Activated CD4-positive, alpha-beta T cell treated with anti-CD3 and anti-CD28 coated beads, Interleukin-2, amount 10 ng/mL, durations not matched to agents 7 days and 5 days (primary cell): ENCODE results near the gene TPRX1. TPM values are rescaled to one million over a fixed set of nuclear protein-coding genes. Genes with fewer than 3 reads are reported as not detected.
"Not testable (repeated sequence)": the region's sequence is repeated elsewhere in the genome, so short reads cannot be mapped to it uniquely, and the experiment has no call there.

ENCODE experiments used
- CTCF ChIA-PET: fragments of 350-600 bp; sonication (Branson Sonifier 250); formaldehyde crosslinking; loops from one replicate; lab custom pipeline; 2021; ENCODE audit warnings: antibody characterized with exemption; lab: Charles Lee
- POLR2A ChIA-PET: fragments of 350-600 bp; sonication (Branson Sonifier 250); formaldehyde crosslinking; loops from one replicate; lab custom pipeline; 2021; ENCODE audit warnings: antibody characterized with exemption; lab: Charles Lee
- DNase-seq: peaks from one replicate; pipeline ENCODE4 v3.0.0-alpha.2; 2020
- H3K27ac Mint-ChIP-seq: one replicate; pipeline ENCODE4 v1.8.0; 2021; ENCODE audit warnings: mild to moderate bottlenecking, moderate library complexity, mixed read lengths
- H3K27me3 Mint-ChIP-seq: one replicate; pipeline ENCODE4 v1.8.0; 2021; ENCODE audit warnings: mixed read lengths
- H3K36me3 Mint-ChIP-seq: one replicate; pipeline ENCODE4 v1.8.0; 2021; ENCODE audit warnings: low read depth, mixed read lengths
- H3K4me1 Mint-ChIP-seq: one replicate; pipeline ENCODE4 v1.8.0; 2021; ENCODE audit warnings: mixed read lengths
- H3K4me3 Mint-ChIP-seq: one replicate; pipeline ENCODE4 v1.8.0; 2021; ENCODE audit warnings: mild to moderate bottlenecking, moderate library complexity, mixed read lengths
- H3K9me3 Mint-ChIP-seq: one replicate; pipeline ENCODE4 v1.8.0; 2021; ENCODE audit warnings: mixed read lengths
- total RNA-seq, 2 experiments: library from RNA; stranded (reverse); gene quantifications; one replicate each; pipeline ENCODE4 v1.2.3, GENCODE V29; 2021

Gene TPRX1
- total RNA-seq, 2 experiments from 2014 or later = not detected

DNA sequence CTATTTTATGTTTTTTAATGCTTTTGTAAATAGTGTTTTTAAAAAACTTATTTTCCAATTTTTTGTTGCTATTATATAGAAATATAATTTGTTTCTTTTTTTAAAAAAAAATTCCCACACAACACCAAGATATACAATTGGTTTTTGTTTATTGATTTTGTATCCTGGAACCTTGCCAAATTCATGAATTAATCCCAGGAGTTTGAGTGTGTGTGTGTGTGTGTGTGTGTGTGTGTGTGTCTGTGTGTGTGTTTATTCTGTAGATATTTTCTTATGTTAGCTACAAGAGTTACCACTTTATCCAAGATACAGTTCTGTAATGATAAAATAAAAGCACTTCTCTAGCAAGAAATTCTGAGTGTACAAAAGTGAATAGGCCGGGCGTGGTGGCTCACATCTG is 7.6 kb downstream of the TPRX1 start:
- POLR2A ChIA-PET = no interaction called here
- peaks cover 2% of the 10 kb centered on the region for H3K27me3 Mint-ChIP-seq

DNA sequence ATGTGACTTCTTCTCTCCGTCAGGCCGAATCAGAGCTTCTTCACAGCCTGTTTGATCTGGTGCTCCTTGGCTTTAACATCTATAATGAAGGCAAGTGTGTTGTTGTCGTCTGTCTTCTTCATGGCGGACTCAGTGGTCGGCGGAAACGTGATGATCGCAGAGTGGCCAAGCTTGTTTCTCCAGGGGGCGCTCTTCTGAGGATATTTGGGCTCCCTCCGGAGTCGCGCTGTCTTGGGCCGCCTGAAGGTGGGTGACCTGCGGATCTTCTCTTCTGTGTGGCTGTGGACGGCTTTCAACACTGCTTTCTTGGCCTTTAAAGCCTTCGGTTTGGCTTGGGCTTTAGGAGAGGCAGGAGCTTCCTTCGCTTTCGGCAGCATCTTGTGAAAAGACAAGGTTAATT is 9.8 kb downstream of the TPRX1 start:
- ChIA-PET POLR2A (interaction anchor here (0.6 kb wide), 1 partner anchor 70 kb away, joined by 3 read pairs; no protein-coding TSS in a partner anchor), CTCF (no interaction called here)
- Mint-ChIP-seq H3K27me3 (peaks cover 2% of the 10 kb centered on the region), H3K9me3 (peaks cover 3% of the 10 kb centered on the region), H3K4me3 (no peak overlapping the region), H3K27ac (no peak overlapping the region), H3K4me1 (peaks cover 2% of the 10 kb centered on the region), H3K36me3 (no peaks in the 10 kb centered on the region)
- no peak for DNase-seq

More for the DNA sequence above, 7.6 kb downstream of the TPRX1 start:
- Mint-ChIP-seq H3K36me3 (peaks cover 4% of the 10 kb centered on the region), H3K4me1 (no peaks in the 10 kb centered on the region), H3K9me3 (peaks cover 8% of the 10 kb centered on the region), H3K27ac (no peak overlapping the region), H3K4me3 (no peak overlapping the region)
- no peak for DNase-seq
- CTCF ChIA-PET = no interaction called here

DNA sequence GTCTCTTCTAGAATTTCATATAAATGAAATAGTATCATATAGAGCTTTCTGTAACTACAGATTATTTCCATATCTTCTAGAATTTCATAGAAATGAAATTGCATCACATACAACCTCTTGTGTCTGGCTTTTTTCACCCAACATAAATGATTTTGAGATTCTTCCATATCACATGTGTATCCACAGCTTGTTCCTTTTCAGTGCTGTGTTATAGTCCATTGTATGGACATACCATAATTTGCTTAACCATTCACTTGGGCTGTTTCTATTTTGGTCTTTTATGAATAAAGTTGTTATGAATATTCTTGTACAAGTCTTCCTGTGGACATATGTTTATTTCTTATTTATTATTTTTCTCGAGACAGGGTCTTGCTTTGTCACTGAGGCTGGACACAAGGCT is 11.7 kb downstream of the TPRX1 start:
- H3K9me3 Mint-ChIP-seq = peaks cover 3% of the 10 kb centered on the region
- H3K36me3 Mint-ChIP-seq = no peaks in the 10 kb centered on the region
- H3K4me1 Mint-ChIP-seq = peaks cover 7% of the 10 kb centered on the region
- H3K27me3 Mint-ChIP-seq = peaks cover under 1% of the 10 kb centered on the region
- H3K4me3 Mint-ChIP-seq = no peak overlapping the region
- CTCF ChIA-PET = interaction anchor here (0.7 kb wide), 1 partner anchor 35 kb away, joined by 3 read pairs; no protein-coding TSS in a partner anchor
- H3K27ac Mint-ChIP-seq = no peak overlapping the region
- POLR2A ChIA-PET = no interaction called here
- DNase-seq = no peak

DNA sequence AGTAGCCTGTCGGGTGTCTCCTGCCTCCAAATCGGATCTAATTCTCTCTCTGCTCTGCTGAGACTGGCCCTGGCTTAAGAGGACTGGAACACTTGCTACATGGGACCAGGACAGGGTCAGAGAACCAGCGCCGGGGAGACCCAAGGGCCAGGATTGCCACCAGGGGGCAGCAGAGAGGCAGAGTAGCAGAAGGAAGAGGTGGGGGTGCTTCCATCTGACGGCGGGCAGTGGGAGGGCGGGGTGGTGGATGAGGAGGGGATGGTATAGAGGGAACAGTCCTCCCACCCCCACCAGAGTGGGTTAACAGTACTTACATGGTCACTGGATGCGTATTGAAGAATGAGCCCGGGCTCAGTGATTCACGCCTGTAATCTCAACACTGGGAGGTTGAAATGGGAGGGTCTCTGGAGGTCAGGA is 13.9 kb downstream of the TPRX1 start:
- Mint-ChIP-seq H3K4me1 (peaks cover 7% of the 10 kb centered on the region), H3K9me3 (peaks cover 3% of the 10 kb centered on the region), H3K36me3 (peaks cover 1% of the 10 kb centered on the region), H3K4me3 (no peak overlapping the region), H3K27me3 (no peaks in the 10 kb centered on the region), H3K27ac (no peak overlapping the region)
- POLR2A ChIA-PET = no interaction called here
- DNase-seq = peak; percentile 88
- CTCF ChIA-PET = interaction anchor here (0.8 to 1.8 kb wide), 2 partner anchors 9 to 11 kb away, joined by 3 to 5 read pairs; no protein-coding TSS in a partner anchor

DNA sequence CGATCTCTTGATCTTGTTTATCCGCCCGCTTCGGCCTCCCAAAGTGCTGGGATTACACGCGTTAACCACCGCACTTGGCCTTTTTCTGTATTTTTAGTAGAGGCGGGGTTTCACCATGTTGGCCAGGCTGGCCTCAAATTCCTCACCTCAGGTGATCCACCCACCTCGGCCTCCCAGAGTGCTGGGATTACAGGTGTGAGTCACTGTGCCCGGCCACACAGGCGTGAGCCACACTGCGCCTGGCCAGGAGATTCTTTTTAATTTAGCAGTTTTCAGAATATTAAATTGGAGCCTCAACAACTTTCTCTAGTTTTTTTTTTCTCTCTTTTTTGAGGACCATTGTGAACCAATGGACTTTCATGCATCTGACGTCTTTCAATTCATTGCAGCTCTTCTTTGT is 14.5 kb downstream of the TPRX1 start:
- H3K36me3 Mint-ChIP-seq, DNase-seq, H3K27me3 Mint-ChIP-seq, H3K9me3 Mint-ChIP-seq, H3K27ac Mint-ChIP-seq, H3K4me1 Mint-ChIP-seq, H3K4me3 Mint-ChIP-seq, POLR2A ChIA-PET: not testable (repeated sequence)
- CTCF ChIA-PET = interaction anchor here (0.8 to 1.8 kb wide), 2 partner anchors 8 to 10 kb away, joined by 3 to 5 read pairs; no protein-coding TSS in a partner anchor

DNA sequence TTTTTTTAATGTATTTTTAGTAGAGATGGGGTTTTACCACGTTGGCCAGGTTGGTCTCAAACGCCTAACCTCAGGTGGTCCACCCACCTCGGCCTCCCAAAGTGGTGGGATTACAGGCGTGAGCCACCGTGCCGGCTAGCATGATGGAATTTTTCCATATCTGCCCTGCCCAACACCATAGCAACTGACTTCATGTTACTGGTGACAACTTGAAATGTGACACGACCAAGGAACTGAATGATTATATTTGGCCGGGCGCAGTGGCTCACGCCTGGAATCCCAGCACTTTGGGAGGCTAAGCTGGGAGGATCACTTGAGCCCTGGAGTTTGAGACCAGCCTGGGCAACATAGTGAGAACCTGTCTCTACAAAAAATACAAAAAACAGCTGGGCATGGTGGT is 17.0 kb downstream of the TPRX1 start:
- H3K4me3 Mint-ChIP-seq, H3K27me3 Mint-ChIP-seq, DNase-seq, H3K27ac Mint-ChIP-seq, H3K9me3 Mint-ChIP-seq, H3K4me1 Mint-ChIP-seq, POLR2A ChIA-PET: not testable (repeated sequence)
- CTCF ChIA-PET = interaction anchor here (0.6 to 1.0 kb wide), 2 partner anchors 10 to 107 kb away, joined by 3 to 4 read pairs; no protein-coding TSS in a partner anchor
- H3K36me3 Mint-ChIP-seq = peaks cover 21% of the 10 kb centered on the region

DNA sequence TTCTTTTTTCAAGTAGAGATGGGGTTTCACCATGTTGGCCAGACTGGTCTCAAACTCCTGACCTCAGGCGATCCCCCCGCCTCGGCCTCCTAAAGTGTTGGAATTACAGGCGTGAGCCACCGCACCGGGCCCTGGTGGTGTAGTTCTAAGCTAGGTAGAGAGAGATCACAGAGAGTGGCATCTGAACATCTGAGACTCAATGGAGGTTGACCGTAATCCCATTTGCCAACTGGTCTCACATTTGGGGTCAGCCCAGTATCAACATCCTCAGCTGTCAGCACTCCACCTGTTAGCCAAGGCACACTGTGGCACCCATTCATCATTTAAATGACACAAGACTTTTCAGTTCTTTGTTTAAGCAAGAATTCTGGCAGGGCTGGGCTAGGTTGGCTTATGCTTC is 17.8 kb downstream of the TPRX1 start:
- Mint-ChIP-seq H3K9me3 (no peaks in the 10 kb centered on the region), H3K36me3 (peaks cover 25% of the 10 kb centered on the region), H3K27me3 (no peaks in the 10 kb centered on the region), H3K27ac (peak overlapping the region; percentile 25), H3K4me3 (no peak overlapping the region), H3K4me1 (peaks cover 11% of the 10 kb centered on the region)
- ChIA-PET POLR2A (no interaction called here), CTCF (interaction anchor here (0.6 kb wide), 1 partner anchor 106 kb away, joined by 4 read pairs; no protein-coding TSS in a partner anchor)
- no peak for DNase-seq

DNA sequence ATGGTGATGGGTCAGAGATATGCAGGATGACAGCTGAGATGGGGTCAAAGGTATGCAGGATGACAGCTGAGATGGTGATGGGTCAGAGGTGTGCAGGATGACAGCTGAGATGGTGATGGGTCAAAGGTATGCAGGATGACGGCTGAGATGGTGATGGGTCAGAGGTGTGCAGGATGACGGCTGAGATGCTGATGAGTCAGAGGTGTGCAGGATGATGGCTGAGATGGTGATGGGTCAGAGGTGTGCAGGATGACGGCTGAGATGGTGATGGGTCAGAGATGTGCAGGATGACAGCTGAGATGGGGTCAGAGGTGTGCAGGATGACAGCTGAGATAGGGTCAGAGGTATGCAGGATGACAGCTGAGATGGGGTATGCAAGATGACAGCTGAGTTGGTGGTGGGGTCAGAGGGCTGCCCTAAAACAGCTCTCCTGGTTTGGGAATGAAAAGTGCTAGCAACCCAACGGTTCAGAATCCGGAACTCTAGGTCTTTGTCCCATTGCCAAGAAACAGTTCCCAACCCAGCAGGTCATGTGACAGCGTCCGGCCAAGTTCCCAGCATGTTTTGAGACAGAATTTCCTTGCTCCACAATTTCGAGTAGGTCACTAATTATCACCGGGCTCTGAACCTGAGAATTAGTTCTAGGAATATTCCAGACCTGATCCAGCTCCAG is 22.6 kb downstream of the TPRX1 start:
- no peaks in the 10 kb centered on the region for H3K9me3 Mint-ChIP-seq
- H3K36me3 Mint-ChIP-seq = peaks cover 36% of the 10 kb centered on the region
- peaks cover 33% of the 10 kb centered on the region for H3K4me1 Mint-ChIP-seq
- peak overlapping the region; percentile 4 for H3K4me3 Mint-ChIP-seq
- peak overlapping the region; percentile 14 for H3K27ac Mint-ChIP-seq
- no peaks in the 10 kb centered on the region for H3K27me3 Mint-ChIP-seq
- no peak for DNase-seq
- ChIA-PET CTCF (interaction anchor here (0.6 to 1.4 kb wide), 4 partner anchors 8 to 75 kb away, joined by 3 to 4 read pairs (median 3); no protein-coding TSS in a partner anchor), POLR2A (no interaction called here)

DNA sequence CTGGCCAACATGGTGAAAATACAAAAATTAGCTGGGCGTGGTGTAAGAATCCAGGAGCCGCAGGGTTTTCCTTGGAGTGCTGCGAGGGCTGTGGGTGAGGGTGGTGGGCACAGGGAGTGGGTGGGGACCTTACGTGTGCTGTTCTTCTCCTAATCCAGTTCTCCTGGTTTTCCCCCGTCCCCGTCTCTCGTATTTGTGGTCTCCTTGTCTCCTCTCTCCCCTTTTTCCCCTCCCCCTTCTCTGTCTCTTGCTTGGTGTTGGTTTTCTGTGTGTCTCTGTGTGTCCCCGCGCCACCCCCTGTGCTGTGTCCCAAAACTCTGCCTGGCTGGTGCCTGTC is 24.2 kb downstream of the TPRX1 start:
- peaks cover 33% of the 10 kb centered on the region for H3K36me3 Mint-ChIP-seq
- H3K4me3 Mint-ChIP-seq = peak overlapping the region; percentile 97
- peak overlapping the region; percentile 97 for H3K27ac Mint-ChIP-seq
- no peak for DNase-seq
- CTCF ChIA-PET = interaction anchor here (1.7 kb wide), 1 partner anchor 10 kb away, joined by 5 read pairs; no protein-coding TSS in a partner anchor
- peaks cover 36% of the 10 kb centered on the region for H3K4me1 Mint-ChIP-seq
- H3K9me3 Mint-ChIP-seq = no peaks in the 10 kb centered on the region
- no peaks in the 10 kb centered on the region for H3K27me3 Mint-ChIP-seq
- POLR2A ChIA-PET = no interaction called here

DNA sequence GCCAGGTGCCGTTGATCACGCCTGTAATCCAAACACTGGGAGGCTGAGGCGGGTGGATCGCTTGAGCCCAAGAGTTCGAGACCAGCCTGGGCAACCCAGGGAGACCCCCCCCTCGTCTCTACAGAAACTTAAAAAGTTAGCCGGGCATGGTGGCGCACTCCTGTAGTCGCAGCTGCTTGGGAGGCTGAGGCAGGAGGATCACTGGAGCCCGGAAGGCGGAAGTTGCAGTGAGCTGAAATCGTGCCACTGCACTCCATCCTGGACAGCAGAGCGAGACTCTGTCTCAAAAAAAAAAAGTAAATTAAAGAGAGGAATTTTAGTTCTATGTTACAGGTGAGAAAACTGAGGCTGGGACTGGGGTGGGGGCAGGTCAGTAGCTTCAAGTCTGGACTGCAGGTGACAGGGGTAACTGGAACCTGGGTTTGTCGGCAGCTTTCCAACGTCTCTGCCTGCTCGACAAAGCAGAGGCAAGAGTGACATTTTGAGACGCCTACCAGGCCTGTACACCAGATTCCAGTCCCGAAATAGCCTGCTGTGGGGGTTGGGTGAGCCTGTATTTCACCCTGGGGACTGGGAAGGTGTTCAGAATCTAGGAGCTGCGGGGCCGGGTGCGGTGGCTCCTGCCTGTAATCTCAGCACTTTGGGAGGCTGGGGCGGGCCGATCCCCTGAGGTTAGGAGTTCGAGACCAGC is 24.7 kb downstream of the TPRX1 start:
- DNase-seq = no peak
- H3K4me1 Mint-ChIP-seq = peaks cover 36% of the 10 kb centered on the region
- H3K27me3 Mint-ChIP-seq = no peaks in the 10 kb centered on the region
- no peaks in the 10 kb centered on the region for H3K9me3 Mint-ChIP-seq
- ChIA-PET CTCF (interaction anchor here (1.7 kb wide), 1 partner anchor 10 kb away, joined by 5 read pairs; no protein-coding TSS in a partner anchor), POLR2A (no interaction called here)
- H3K27ac Mint-ChIP-seq = peak overlapping the region; percentile 97
- H3K4me3 Mint-ChIP-seq = peak overlapping the region; percentile 97
- H3K36me3 Mint-ChIP-seq = peaks cover 32% of the 10 kb centered on the region

DNA sequence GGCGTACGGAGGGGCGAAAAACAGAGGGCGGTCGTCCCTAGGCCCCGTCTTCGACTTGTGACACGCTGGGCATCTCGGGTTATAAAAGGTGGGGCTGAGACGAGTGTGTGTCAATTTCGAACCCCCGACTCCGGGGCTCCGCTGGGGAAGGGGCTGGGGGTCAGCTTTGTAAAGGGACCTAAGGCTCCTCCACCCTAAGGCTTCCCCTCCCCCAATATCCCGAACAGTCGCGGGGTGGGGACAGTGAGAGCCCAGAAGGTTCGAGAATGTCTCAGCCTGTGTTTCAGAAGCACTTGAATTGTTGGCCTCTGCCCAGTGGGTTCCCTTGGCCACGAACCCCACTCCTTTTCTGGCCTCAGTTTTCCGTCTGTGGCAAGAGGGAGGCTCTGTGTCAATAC is 25.4 kb downstream of the TPRX1 start:
- peak; percentile 13 for DNase-seq
- H3K27ac Mint-ChIP-seq = peak overlapping the region; percentile 97
- peaks cover 25% of the 10 kb centered on the region for H3K36me3 Mint-ChIP-seq
- ChIA-PET CTCF (interaction anchor here (1.7 kb wide), 1 partner anchor 11 kb away, joined by 5 read pairs; no protein-coding TSS in a partner anchor), POLR2A (no interaction called here)
- H3K4me1 Mint-ChIP-seq = peaks cover 36% of the 10 kb centered on the region
- no peaks in the 10 kb centered on the region for H3K9me3 Mint-ChIP-seq
- peak overlapping the region; percentile 97 for H3K4me3 Mint-ChIP-seq
- H3K27me3 Mint-ChIP-seq = no peaks in the 10 kb centered on the region

DNA sequence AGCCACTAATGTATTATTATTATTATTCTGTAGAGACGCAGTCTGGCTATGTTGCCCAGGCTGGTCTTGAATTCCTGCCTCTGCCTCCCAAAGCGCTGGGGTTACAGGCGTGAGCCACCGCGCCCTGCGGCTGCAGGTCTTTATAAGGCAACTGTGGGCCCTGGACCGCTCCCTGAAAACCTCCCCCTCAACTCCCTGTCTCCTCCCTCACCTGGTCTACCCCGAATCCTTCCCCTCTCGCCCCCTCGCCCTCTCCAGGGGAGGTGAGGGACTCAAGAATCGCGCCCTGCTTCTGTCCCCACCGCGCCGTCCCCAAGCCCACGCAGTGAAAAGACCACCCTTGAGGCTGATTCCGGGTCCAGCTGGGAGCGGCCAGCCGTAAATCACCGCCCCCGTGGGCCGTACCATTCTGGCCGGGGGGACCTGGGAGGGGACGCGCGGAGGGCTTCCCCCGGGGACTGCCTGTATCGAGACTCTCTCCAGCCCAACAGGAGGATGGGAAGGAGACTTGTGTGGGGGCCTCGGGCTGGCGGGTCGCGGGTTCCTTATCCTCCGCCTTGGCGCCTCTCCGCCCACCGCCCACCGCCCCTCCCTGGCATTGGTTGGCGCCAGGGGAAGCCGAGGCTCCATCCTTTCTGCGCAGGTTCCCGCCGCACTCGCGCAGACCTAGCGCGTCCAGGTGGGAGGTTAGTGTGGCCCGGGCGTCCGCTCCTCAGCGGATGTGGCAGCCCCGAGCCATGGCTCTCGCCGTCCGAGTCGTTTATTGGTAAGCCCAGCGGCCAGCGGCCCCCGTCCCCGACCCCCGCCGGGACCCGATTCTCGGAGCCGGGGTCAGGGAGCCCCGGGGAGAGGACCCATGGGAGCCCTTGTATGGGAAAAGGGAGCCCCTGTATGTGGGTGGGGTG is 26.1 kb downstream of the TPRX1 start, which contains the start of gene SELENOW:
SELENOW (plus strand) TSS at position 655 of the 905 bp plus-strand sequence; CDS start at position 738, 83 bp downstream.
- peak; percentile 77 for DNase-seq

More for the DNA sequence above, 26.1 kb downstream of the TPRX1 start, which contains the start of gene SELENOW:
- Mint-ChIP-seq H3K36me3 (peaks cover 22% of the 10 kb centered on the region), H3K27ac (peak within 1 kb of the TSS; percentile 97), H3K4me3 (peak within 1 kb of the TSS; percentile 97), H3K4me1 (peaks cover 36% of the 10 kb centered on the region), H3K9me3 (no peaks in the 10 kb centered on the region), H3K27me3 (no peaks in the 10 kb centered on the region)
- ChIA-PET POLR2A (no interaction called here), CTCF (interaction anchor here (1.2 to 1.4 kb wide), 2 partner anchors 10 to 35 kb away, joined by 4 read pairs; no protein-coding TSS in a partner anchor)
